ENCODE results near the gene ANKUB1.

Gene ANKUB1

GRCh38 chr3:149777414-149778214, 14.7 kb downstream of the ANKUB1 start:
- no peak overlapping the region for H3K27ac ChIP-seq
- no peaks in the 10 kb centered on the region for H3K9me3 ChIP-seq (ENCODE audit: control insufficient read depth, low read length)
- H3K9ac ChIP-seq = no peak overlapping the region
- H3K27me3 ChIP-seq (ENCODE audit: control insufficient read depth, insufficient read depth, low read length) = no peaks in the 10 kb centered on the region
- H3K4me2 ChIP-seq (ENCODE audit: low read length) = no peak overlapping the region
- H3K4me3 ChIP-seq (ENCODE audit: low read depth, low read length) = no peak overlapping the region
- TF ChIP-seq, protein P1, sequence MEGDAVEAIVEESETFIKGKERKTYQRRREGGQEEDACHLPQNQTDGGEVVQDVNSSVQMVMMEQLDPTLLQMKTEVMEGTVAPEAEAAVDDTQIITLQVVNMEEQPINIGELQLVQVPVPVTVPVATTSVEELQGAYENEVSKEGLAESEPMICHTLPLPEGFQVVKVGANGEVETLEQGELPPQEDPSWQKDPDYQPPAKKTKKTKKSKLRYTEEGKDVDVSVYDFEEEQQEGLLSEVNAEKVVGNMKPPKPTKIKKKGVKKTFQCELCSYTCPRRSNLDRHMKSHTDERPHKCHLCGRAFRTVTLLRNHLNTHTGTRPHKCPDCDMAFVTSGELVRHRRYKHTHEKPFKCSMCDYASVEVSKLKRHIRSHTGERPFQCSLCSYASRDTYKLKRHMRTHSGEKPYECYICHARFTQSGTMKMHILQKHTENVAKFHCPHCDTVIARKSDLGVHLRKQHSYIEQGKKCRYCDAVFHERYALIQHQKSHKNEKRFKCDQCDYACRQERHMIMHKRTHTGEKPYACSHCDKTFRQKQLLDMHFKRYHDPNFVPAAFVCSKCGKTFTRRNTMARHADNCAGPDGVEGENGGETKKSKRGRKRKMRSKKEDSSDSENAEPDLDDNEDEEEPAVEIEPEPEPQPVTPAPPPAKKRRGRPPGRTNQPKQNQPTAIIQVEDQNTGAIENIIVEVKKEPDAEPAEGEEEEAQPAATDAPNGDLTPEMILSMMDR (IDR thresholded peaks at IDR 0.05) = no peak
- no peak overlapping the region for H2AFZ ChIP-seq
- no peaks in the 10 kb centered on the region for H3K36me3 ChIP-seq (ENCODE audit: control insufficient read depth, insufficient read depth, low read length)
- H3K4me1 ChIP-seq = no peaks in the 10 kb centered on the region
- H3K79me2 ChIP-seq = no peaks in the 10 kb centered on the region

DNA sequence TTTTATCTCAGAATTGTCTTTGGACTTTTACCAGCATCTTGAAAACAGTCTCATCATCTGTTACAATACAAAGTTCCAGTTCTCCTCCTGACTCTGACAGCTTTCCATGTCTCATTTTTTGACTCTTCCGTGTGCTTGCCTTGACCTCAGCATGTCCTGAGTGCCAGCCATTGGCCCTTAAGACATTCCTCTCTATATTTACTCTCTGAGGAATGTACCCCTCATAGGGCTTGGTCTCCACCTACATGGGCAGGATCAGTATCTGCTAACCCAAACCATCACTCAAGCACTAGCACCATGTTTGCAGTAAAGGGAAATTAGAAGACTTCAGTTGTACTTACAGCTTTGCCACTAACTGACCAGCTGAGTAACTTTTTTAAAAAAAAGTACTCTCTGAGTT, 16.2 kb downstream of the ANKUB1 start:
- Histone ChIP-seq H2AFZ (no peak overlapping the region), H3K36me3 (ENCODE audit: control insufficient read depth, insufficient read depth, low read length) (no peaks in the 10 kb centered on the region), H3K27me3 (ENCODE audit: control insufficient read depth, insufficient read depth, low read length) (no peaks in the 10 kb centered on the region), H3K4me1 (no peaks in the 10 kb centered on the region), H3K9me3 (ENCODE audit: control insufficient read depth, low read length) (no peaks in the 10 kb centered on the region), H3K79me2 (no peaks in the 10 kb centered on the region), H3K4me2 (ENCODE audit: low read length) (no peak overlapping the region), H3K27ac (no peak overlapping the region), H3K4me3 (ENCODE audit: low read depth, low read length) (no peak overlapping the region), H3K9ac (no peak overlapping the region)
- TF ChIP-seq, protein P1 (IDR thresholded peaks at IDR 0.05) = no peak

GRCh38 chr3:149772861-149773260, 19.5 kb downstream of the ANKUB1 start:
- H3K4me3 ChIP-seq (ENCODE audit: low read depth, low read length) = no peak overlapping the region
- no peak overlapping the region for H3K4me2 ChIP-seq (ENCODE audit: low read length)
- H3K27ac ChIP-seq = no peak overlapping the region
- no peaks in the 10 kb centered on the region for H3K4me1 ChIP-seq
- TF ChIP-seq, protein P1 (IDR thresholded peaks at IDR 0.05) = no peak
- H3K79me2 ChIP-seq = no peaks in the 10 kb centered on the region
- H2AFZ ChIP-seq = no peak overlapping the region
- H3K9ac ChIP-seq = no peak overlapping the region
- no peaks in the 10 kb centered on the region for H3K27me3 ChIP-seq (ENCODE audit: control insufficient read depth, insufficient read depth, low read length)
- no peaks in the 10 kb centered on the region for H3K9me3 ChIP-seq (ENCODE audit: control insufficient read depth, low read length)
- no peaks in the 10 kb centered on the region for H3K36me3 ChIP-seq (ENCODE audit: control insufficient read depth, insufficient read depth, low read length)

DNA sequence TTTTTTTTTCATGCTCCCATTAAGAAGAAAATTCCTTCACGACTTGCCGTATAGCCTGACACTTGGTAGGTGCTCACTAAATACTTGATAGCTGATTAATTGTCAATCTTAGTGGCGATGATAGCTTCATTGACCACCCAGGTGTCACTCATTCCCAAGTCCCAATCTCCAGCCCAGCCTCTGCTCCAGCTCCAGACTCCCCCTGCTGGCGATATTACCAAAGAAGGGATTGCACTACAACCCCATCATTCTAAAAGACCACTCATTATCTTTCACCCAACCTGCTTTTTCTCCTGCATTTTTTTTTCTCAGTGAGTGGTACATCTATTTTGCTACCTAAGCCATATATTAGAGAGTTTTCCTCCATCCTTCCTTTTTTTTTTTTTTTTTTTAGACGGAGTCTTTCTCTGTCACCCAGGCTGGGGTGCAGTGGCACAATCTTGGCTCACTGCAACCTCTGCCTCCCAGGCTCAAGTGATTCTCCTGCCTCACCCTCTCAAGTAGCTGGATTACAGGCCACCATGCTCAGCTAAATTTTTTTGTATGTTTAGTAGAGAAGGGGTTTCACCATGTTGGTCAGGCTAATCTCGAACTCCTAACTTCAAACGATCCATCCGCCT, 20.6 kb downstream of the ANKUB1 start:
- Histone ChIP-seq H3K9ac (no peak overlapping the region), H3K9me3 (ENCODE audit: control insufficient read depth, low read length) (no peaks in the 10 kb centered on the region), H3K4me3 (ENCODE audit: low read depth, low read length) (no peak overlapping the region), H2AFZ (no peak overlapping the region), H3K27me3 (ENCODE audit: control insufficient read depth, insufficient read depth, low read length) (no peaks in the 10 kb centered on the region), H3K4me2 (ENCODE audit: low read length) (no peak overlapping the region), H3K27ac (no peak overlapping the region), H3K79me2 (no peaks in the 10 kb centered on the region), H3K36me3 (ENCODE audit: control insufficient read depth, insufficient read depth, low read length) (no peaks in the 10 kb centered on the region), H3K4me1 (no peaks in the 10 kb centered on the region)
- TF ChIP-seq, protein P1 (IDR thresholded peaks at IDR 0.05) = peak; percentile 79

Data from parathyroid adenoma (tissue), 2 donors.